AG09309 (cell line): ENCODE results near the gene LGR5.

Experiments
- DNase-seq: peaks from one replicate; pipeline ENCODE4 v3.0.0-alpha.2; 2010; ENCODE audit warnings: low read depth
- H3K4me3 ChIP-seq: 2 replicates; pipeline ENCODE4 v1.5.1; 2011; ENCODE audit warnings: mild to moderate bottlenecking, low read depth, low read length, moderate library complexity; ENCODE audit not compliant: control insufficient read depth
- TF ChIP-seq, protein P1 (sequence below): IDR thresholded peaks from 2 replicates; pipeline ENCODE4 v1.5.1; 2011; ENCODE audit warnings: mild to moderate bottlenecking, low read depth, low read length, inconsistent platforms; ENCODE audit not compliant: insufficient read depth, control insufficient read depth; ENCODE audit errors: missing control alignments

LGR5 gene

DNA sequence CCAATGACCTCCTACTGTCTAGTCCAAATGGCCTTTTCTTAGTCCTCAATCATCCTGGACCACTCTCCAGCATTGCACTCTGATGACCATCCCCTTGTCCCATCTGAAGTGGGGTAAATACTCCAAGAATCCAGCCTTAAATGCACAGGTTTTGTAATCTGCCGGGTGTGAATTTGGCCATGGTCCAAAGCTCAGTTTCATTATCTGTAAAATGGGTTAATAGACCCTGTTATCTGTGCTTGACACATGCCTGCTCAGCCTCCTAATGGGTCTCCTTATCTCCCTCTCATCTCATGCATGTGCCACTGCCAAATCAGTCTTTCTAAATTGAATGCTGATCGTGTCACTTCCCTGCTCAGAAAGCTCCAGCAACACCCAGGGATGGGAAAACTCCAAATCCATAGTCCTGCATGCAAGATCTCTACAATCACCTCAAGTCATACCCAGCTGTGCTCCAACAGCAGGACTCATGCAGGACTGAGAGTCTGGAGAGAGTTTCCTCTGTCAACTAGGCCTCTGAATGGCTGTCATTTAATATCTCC lies 22.3 kb downstream of the LGR5 start:
- TF ChIP-seq, protein P1, sequence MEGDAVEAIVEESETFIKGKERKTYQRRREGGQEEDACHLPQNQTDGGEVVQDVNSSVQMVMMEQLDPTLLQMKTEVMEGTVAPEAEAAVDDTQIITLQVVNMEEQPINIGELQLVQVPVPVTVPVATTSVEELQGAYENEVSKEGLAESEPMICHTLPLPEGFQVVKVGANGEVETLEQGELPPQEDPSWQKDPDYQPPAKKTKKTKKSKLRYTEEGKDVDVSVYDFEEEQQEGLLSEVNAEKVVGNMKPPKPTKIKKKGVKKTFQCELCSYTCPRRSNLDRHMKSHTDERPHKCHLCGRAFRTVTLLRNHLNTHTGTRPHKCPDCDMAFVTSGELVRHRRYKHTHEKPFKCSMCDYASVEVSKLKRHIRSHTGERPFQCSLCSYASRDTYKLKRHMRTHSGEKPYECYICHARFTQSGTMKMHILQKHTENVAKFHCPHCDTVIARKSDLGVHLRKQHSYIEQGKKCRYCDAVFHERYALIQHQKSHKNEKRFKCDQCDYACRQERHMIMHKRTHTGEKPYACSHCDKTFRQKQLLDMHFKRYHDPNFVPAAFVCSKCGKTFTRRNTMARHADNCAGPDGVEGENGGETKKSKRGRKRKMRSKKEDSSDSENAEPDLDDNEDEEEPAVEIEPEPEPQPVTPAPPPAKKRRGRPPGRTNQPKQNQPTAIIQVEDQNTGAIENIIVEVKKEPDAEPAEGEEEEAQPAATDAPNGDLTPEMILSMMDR: no peak
- H3K4me3 ChIP-seq: no peak overlapping the region
- no peak for DNase-seq

DNA sequence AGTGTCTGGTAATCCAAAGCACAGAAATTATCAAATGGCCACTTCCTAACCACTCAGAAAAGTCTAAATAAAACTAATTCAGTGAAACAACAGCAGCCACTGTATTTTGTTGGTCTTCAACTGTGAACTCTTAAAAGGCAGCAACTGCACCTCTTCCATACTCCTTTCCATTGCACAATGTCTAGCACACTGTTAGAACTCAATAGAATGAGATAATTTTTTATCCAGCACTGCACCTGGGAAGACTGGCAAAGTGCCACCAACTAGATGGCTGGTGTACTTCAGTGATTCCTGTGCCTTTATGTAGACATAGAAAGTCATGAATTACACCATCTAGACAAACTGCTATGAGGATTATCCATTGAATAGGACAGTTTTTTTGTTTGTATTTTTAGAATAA lies 26.2 kb downstream of the LGR5 start:
- TF ChIP-seq, protein P1: no peak
- H3K4me3 ChIP-seq: no peak overlapping the region
- no peak for DNase-seq

DNA sequence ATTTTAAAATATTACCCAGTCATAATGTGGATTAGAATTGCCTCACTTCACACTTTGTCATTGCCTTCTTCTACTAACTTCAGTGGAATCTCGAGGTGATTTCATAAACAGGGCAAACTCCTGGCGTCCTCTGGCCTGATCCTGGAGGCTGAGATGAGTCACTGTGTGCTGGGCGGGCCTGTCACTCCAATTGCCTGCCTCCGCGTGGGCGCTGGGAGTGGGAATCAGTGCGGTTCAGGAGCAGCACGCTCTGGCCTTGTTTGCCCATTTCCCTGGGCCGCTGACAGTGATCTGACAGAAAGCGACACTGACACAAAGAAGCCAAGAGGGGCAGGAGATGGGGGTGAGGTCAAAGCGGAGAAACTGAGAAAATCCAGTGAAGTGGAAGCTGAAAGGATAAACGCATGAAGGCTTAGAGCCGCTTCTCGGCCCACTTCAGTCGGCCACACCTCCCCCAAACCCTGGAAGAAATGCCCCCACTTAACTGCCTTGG lies 29.7 kb downstream of the LGR5 start:
- no peak overlapping the region for H3K4me3 ChIP-seq
- TF ChIP-seq, protein P1: no peak
- DNase-seq: peak; percentile 33

DNA sequence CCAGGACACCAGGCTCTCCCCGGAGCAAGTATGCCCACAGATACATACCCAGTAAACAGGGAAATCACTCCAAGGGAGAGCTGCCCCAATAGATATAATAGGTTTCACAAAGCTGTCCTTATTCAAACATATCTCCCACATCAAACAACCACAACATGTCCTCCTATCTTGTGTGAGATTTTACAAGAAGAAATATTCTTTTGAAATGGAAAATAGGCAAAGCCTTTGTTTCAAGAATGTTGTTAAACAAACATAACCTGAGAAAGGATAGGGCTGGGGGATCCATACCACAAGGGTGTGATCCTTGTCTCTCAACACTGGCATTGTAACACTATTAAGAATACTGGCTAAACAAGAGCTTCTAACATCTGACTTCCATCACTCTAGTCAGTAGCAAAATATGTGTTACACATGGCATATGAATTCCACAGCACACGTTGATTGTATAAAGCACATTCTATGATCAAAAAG lies 32.9 kb downstream of the LGR5 start:
- TF ChIP-seq, protein P1: no peak
- no peak overlapping the region for H3K4me3 ChIP-seq
- no peak for DNase-seq

DNA sequence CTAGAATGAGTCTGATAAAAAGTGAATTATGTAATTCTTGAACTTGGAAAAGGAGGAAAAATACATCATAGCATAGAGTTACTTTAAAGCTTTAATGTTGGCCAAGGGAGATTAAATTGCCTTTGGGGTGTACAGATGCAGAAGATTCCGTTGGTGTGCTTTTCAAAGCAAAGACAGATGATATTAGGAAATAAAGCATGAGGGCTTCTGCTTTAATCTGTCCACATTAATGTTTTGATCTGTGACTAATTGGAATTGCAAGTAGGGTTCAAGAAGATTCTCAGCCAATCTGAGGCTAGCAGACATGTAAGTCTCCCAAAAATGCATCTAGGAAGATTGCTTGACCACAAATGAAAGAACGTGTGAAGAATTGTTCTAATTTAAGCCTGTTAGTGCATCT lies 35.2 kb downstream of the LGR5 start:
- H3K4me3 ChIP-seq: no peak overlapping the region
- no peak for DNase-seq
- TF ChIP-seq, protein P1: no peak

DNA sequence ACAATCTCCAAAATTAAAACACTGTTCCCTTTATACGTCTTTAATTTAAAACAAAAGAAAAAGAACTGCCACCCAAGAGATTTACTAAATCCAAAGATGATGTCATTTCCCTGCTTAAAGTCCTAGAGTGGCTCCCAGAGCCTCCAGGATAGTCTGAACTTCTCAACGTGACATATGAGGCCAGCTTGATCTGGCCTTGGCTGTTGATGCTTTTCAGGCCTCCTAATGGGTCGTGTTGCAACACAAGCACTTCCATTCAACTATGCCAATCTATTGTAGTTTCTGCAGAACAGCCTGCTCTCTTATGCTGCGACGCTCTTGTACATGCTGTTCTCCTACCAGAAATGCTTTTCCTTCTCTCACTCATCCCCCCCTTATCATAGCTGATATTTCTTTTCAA lies 35.7 kb downstream of the LGR5 start:
- no peak overlapping the region for H3K4me3 ChIP-seq
- TF ChIP-seq, protein P1: no peak
- no peak for DNase-seq
